ENCODE measurements around the gene TNFSF13.

Gene TNFSF13

GRCh38 chr17:7553356-7553755 is 5.2 kb upstream of the TNFSF13 start:
- DNase-seq = no peak

GRCh38 chr17:7555320-7555948 is 3.1 kb upstream of the TNFSF13 start:
- no peak for DNase-seq

GRCh38 chr17:7556627-7557026 is 1.9 kb upstream of the TNFSF13 start:
- no peak for DNase-seq

GRCh38 chr17:7557147-7557764 is 1.3 kb upstream of the TNFSF13 start:
- no peak for DNase-seq

GRCh38 chr17:7557775-7558543 is 591 bp upstream of the TNFSF13 start:
- DNase-seq = peak; percentile 87

- DNase-seq = no peak
Measured at GRCh38 chr17:7559320-7560171, 996 bp downstream of the TNFSF13 start.

- DNase-seq = peak; percentile 61
Measured at GRCh38 chr17:7560172-7561027, 1.9 kb downstream of the TNFSF13 start.

GRCh38 chr17:7561028-7561575 is 2.6 kb downstream of the TNFSF13 start:
- DNase-seq = peak; percentile 92

GRCh38 chr17:7561589-7562207 is 3.1 kb downstream of the TNFSF13 start, which contains the start of gene SENP3:
TSS of gene SENP3 (plus strand) at chr17:7561919. CDS start at chr17:7563077, 1,158 bp downstream.
- peak; percentile 93 for DNase-seq

- no peak for DNase-seq
Measured at GRCh38 chr17:7562208-7562605, 3.7 kb downstream of the TNFSF13 start.

GRCh38 chr17:7563115-7563869 is 4.7 kb downstream of the TNFSF13 start:
- DNase-seq = no peak

GRCh38 chr17:7569571-7569970 is 11.0 kb downstream of the TNFSF13 start:
- no peak for DNase-seq

GRCh38 chr17:7570351-7570750 is 11.8 kb downstream of the TNFSF13 start:
- DNase-seq = no peak

GRCh38 chr17:7572338-7572587 is 13.7 kb downstream of the TNFSF13 start:
- DNase-seq = no peak

- DNase-seq = peak; percentile 100
Measured at GRCh38 chr17:7572588-7573323, 14.2 kb downstream of the TNFSF13 start.

GRCh38 chr17:7573324-7574080 is 15.0 kb downstream of the TNFSF13 start:
- peak; percentile 95 for DNase-seq

- no peak for DNase-seq
Measured at GRCh38 chr17:7574176-7574953, 15.8 kb downstream of the TNFSF13 start.

GRCh38 chr17:7575481-7575883 is 16.9 kb downstream of the TNFSF13 start:
- no peak for DNase-seq

Measured in left hindlimb (tissue), 1 donor.